Skin epidermis (tissue), 12 donors: Measurements from ENCODE around the gene ZBTB20.

ENCODE experiments used
- H3K27ac ChIP-seq, 21 experiments: fragments of 200-600 bp; sonication (generic) in 11 of 21; one replicate each; pipeline ENCODE4 v1.5.0; 2020; ENCODE audit warnings: mild to moderate bottlenecking in 3 of 21, inconsistent platforms in 2 of 21, moderate library complexity in 2 of 21
- H3K4me3 ChIP-seq, 7 experiments: fragments of 200-600 bp; sonication (generic) in 2 of 7; one replicate each; pipeline ENCODE4 v1.5.0; 2020; ENCODE audit warnings: inconsistent platforms in 2 of 7, mild to moderate bottlenecking in 2 of 7, moderate library complexity in 1 of 7

Gene ZBTB20

GRCh38 chr3:114880078-114880477 is 267.0 kb downstream of the ZBTB20 start:
- no peak overlapping the region for H3K27ac ChIP-seq
- no peak overlapping the region for H3K4me3 ChIP-seq

- no peak overlapping the region for H3K4me3 ChIP-seq
- H3K27ac ChIP-seq: peak overlapping the region in 1 of 21 experiments; percentile 18
Measured at GRCh38 chr3:114879059-114880031, 267.7 kb downstream of the ZBTB20 start.

- no peak overlapping the region for H3K4me3 ChIP-seq
- no peak overlapping the region for H3K27ac ChIP-seq
Measured at GRCh38 chr3:114878114-114878839, 268.8 kb downstream of the ZBTB20 start.

- no peak overlapping the region for H3K27ac ChIP-seq
- H3K4me3 ChIP-seq: no peak overlapping the region
Measured at GRCh38 chr3:114877378-114878113, 269.5 kb downstream of the ZBTB20 start.

- Histone ChIP-seq H3K4me3 (no peak overlapping the region), H3K27ac (peak overlapping the region in 2 of 21 experiments; percentile 5 to 18)
Measured at GRCh38 chr3:114874522-114874971, 272.5 kb downstream of the ZBTB20 start.

- H3K27ac ChIP-seq: peak overlapping the region in 1 of 21 experiments; percentile 13
Measured at GRCh38 chr3:114873591-114873990, 273.5 kb downstream of the ZBTB20 start.

GRCh38 chr3:114872588-114872987 is 274.5 kb downstream of the ZBTB20 start:
- Histone ChIP-seq H3K27ac (peak overlapping the region in 1 of 21 experiments; percentile 31), H3K4me3 (no peak overlapping the region)

More at GRCh38 chr3:114873591-114873990, 273.5 kb downstream of the ZBTB20 start:
- H3K4me3 ChIP-seq: no peak overlapping the region

- H3K4me3 ChIP-seq: no peak overlapping the region
- peak overlapping the region in 1 of 21 experiments; percentile 31 for H3K27ac ChIP-seq
Measured at GRCh38 chr3:114872050-114872449, 275.0 kb downstream of the ZBTB20 start.

GRCh38 chr3:114867835-114868503 is 279.1 kb downstream of the ZBTB20 start:
- no peak overlapping the region for H3K27ac ChIP-seq

GRCh38 chr3:114867359-114867758 is 279.7 kb downstream of the ZBTB20 start:
- Histone ChIP-seq H3K4me3 (no peak overlapping the region), H3K27ac (no peak overlapping the region)

More at GRCh38 chr3:114867835-114868503, 279.1 kb downstream of the ZBTB20 start:
- no peak overlapping the region for H3K4me3 ChIP-seq

- H3K4me3 ChIP-seq: no peak overlapping the region
Measured at GRCh38 chr3:114866430-114866829, 280.7 kb downstream of the ZBTB20 start.

GRCh38 chr3:114864970-114865369 is 282.1 kb downstream of the ZBTB20 start:
- no peak overlapping the region for H3K4me3 ChIP-seq
- H3K27ac ChIP-seq: no peak overlapping the region

More at GRCh38 chr3:114866430-114866829, 280.7 kb downstream of the ZBTB20 start:
- no peak overlapping the region for H3K27ac ChIP-seq

DNA sequence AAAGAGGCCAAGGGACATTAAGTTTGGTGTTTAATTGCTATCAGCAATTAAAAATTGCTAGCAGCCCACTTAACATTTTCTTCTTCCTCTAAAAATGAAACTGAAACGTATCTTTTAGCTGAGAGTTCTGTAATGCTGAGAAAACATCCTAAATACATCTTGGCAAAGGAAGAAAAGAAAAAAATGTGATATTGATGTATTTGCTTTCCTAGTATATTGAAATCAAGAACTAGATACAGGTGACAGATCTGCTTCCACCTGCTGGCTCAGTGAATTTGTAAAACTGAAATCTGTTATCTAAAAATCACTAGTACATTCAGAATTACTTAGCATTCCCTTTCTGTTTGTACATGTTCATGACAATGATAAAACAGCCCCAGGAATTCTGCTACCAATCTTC is 283.2 kb downstream of the ZBTB20 start:
- H3K4me3 ChIP-seq: peak overlapping the region in 1 of 7 experiments; percentile 5
- peak overlapping the region in 7 of 21 experiments; percentile 3 to 75 (median 56) for H3K27ac ChIP-seq

- no peak overlapping the region for H3K4me3 ChIP-seq
- no peak overlapping the region for H3K27ac ChIP-seq
Measured at GRCh38 chr3:114861666-114862065, 285.4 kb downstream of the ZBTB20 start.

GRCh38 chr3:114860531-114860930 is 286.6 kb downstream of the ZBTB20 start:
- Histone ChIP-seq H3K27ac (no peak overlapping the region), H3K4me3 (no peak overlapping the region)

GRCh38 chr3:114858329-114858728 is 288.8 kb downstream of the ZBTB20 start:
- no peak overlapping the region for H3K4me3 ChIP-seq
- no peak overlapping the region for H3K27ac ChIP-seq

GRCh38 chr3:114857299-114857701 is 289.8 kb downstream of the ZBTB20 start:
- H3K4me3 ChIP-seq: no peak overlapping the region
- no peak overlapping the region for H3K27ac ChIP-seq

GRCh38 chr3:114856835-114857234 is 290.3 kb downstream of the ZBTB20 start:
- no peak overlapping the region for H3K27ac ChIP-seq
- H3K4me3 ChIP-seq: no peak overlapping the region

- H3K4me3 ChIP-seq: no peak overlapping the region
Measured at GRCh38 chr3:114855839-114856238, 291.2 kb downstream of the ZBTB20 start.

More at GRCh38 chr3:114855839-114856238, 291.2 kb downstream of the ZBTB20 start:
- no peak overlapping the region for H3K27ac ChIP-seq
